Lung microvascular endothelial cell (primary cell): ENCODE results near the gene DPYD. TPM values are rescaled to one million over a fixed set of nuclear protein-coding genes. Genes with fewer than 3 reads are reported as not detected.

Experiments
- DNase-seq, 2 donors: peaks; one replicate each; pipeline versions ENCODE4 v3.0.0 to v3.0.0-alpha.2; 2010; ENCODE audit warnings: low read depth in 2 of 2
- total RNA-seq: library from RNA; depleted of rRNA; stranded (reverse); fragments of >200 nt; gene quantifications from 2 replicates; pipeline ENCODE4 v1.2.1, GENCODE V29; 2014

The DPYD gene
- 12.9 and 15.9 TPM in 2 replicates for total RNA-seq

GRCh38 chr1:97920832-97921571 is at the start of gene DPYD:
DPYD (minus strand) TSS chr1:97921034; CDS start chr1:97920922, 112 bp downstream.
- peak; percentile 83 to 89 for DNase-seq

DNA sequence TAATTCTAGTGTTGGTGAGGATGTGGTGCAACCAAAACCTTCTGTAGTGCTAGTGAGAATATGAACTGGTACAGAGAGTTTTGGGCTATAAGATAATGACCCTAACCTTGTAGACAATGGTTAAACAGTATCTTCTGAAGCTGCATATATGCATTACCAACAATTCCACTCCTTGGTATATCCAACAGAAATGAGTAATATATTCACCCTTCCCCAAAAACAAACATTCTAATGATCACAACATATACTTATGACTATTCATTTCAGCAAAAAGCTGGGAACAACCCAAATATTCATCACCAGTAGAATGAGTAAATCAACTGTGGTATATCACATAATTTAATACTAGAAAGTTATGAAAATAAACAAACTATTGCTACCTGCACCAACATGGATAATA is 39.6 kb upstream of the DPYD start:
- DNase-seq: no peak

GRCh38 chr1:97947695-97948094 is 26.9 kb upstream of the DPYD start:
- no peak for DNase-seq

DNA sequence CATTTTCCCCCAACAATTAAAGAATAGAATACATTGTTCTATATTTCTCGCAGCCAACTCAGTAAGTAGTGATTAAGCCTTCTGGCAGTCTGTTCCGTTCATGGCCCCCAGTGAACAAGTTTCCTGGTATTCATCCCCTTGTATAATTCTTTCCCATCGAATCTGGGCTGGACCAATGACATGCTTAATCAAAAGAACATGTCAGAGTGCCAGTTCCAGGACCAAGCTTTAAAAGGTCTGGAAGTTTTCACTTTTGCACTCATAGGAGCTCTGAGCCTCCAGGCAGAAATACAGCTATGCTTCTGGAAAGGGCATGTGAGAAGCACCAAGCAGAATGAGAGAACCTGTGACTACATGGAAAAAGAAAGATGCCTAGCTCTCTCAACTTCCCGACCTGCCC is 22.5 kb upstream of the DPYD start:
- peak; percentile 56 to 82 for DNase-seq

- DNase-seq: no peak
These were observed 21.6 kb upstream of the DPYD start for GRCh38 chr1:97942161-97943123.

- no peak for DNase-seq
These were observed 17.4 kb upstream of the DPYD start for GRCh38 chr1:97938285-97938642.

- no peak for DNase-seq
These were observed 16.1 kb upstream of the DPYD start for GRCh38 chr1:97936976-97937375.

DNA sequence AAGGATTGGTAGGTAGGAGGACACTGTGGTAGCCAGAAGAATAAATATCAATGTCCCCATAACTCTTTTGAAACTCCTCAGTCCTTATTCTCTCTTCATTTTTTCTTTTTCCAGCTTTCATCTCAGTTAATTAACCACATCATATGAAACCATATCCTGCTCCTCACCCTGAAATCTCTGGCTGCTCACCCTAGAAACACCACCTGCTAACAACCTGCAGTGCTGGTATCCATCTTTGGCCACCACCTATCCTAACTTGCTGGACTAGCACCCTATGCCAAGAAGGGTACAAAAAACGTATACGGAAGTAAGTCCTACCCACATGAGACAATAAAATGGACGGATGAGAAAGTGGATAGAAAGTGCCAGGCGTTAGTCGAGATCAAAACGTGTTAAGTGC is 13.7 kb upstream of the DPYD start:
- no peak for DNase-seq

DNA sequence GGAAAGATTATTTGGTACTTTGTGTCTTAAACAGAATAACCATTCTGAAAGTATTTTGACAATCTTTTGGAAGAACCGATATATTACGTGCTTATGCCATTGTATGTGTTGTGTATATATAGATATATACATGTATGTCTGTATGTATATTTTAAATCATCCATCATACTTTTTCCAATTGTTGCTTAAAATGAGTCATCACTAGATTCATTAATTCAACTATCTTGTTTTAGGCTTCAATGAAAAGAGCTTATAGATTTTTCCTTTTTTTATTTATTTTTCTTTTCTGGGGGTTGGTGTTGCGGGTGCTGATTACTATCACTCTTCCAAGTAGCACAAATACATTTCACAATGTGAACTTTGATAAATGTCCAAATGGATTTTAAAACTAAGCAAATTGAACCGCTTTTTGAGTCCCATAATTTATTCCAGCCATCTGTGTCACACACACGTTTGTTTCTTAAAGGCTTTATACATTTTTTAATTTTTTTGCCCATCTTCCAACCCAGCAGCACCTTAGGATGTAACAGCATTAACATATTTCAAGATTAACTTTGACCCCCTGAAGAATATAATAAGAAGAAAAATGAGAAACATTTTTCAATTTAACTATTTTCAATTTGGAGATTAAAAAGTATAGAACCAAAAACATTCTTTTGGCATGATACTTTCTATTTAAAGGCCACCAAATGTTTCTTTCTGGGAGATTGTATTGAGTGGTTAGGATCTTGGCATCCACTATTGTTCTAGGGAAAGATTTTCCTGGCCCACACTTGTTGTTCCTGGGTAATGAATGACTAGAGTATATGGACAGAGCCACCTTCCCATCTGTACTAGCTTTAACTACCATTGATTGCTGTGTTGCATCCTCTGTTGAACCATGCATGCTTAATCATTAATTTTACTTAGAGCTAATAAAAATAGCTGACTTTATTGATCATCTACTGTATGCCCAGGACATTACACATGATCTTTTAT is 9.3 kb upstream of the DPYD start:
- DNase-seq: no peak

GRCh38 chr1:97926017-97926708 is 5.3 kb upstream of the DPYD start:
- no peak for DNase-seq

- DNase-seq: no peak
These were observed 4.3 kb upstream of the DPYD start for GRCh38 chr1:97925151-97925550.

GRCh38 chr1:97923811-97924210 is 3.0 kb upstream of the DPYD start:
- no peak for DNase-seq

DNA sequence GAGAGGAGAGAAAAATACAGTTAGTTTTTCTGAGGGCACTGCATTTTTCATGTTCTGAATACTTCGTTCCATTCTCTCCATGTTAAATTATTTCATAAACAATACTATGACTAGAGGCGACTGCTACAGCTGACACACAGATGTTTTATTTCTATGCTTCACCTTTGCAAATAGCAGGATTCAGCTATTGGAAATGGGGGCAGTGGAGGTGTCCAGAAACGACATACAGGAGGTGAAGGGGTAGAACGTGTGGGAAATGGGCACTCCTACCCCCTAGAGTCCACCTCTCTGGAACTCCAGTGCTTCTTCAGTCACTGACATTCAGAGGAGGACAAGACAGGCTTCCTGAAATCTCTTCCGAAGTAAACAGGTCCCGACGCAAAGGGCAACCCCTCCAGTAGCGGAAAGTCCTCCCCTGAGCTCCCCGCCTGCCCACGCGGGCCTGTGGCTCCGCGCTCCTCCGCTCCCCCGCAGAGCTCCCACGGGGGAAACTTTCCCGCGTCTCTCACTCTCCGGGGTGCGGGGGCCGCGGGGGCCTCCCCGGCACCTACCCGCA is 480 bp downstream of the DPYD start:
- peak; percentile 37 to 45 for DNase-seq

DNA sequence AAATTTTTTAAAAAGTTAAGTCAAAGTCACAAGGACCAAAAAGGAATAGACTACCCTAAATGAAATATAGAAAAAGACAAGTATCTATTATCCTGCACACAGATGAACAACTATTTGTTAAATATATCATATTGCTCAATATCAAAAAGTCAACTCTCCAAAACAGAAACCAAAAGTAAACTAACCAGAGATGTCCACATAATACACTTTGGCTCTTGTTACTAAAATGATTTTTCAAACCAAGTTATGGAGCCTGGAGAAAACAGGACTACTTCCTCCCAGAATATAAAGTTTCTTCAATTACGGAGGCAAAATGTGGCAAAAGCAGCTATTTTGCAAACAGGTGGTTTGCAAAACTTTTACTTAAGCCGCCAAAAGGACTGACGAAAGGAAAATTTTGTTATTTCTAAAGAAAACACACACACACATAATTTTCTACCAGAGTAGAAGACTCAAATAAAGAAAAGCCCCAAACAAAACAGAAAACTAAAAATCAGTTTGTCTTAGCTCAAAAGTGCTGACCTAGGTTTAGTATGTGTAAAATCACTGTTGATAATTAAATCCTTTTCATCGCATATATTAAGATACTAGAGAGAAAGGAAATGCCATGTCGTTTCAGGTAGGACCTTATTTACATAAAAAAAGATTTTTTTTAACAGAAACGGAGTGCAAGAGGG is 1.1 kb downstream of the DPYD start:
- peak; percentile 48 to 53 for DNase-seq

GRCh38 chr1:97918961-97919360 is 1.9 kb downstream of the DPYD start:
- DNase-seq: no peak

- no peak for DNase-seq
These were observed 7.2 kb downstream of the DPYD start for GRCh38 chr1:97913506-97914139.

DNA sequence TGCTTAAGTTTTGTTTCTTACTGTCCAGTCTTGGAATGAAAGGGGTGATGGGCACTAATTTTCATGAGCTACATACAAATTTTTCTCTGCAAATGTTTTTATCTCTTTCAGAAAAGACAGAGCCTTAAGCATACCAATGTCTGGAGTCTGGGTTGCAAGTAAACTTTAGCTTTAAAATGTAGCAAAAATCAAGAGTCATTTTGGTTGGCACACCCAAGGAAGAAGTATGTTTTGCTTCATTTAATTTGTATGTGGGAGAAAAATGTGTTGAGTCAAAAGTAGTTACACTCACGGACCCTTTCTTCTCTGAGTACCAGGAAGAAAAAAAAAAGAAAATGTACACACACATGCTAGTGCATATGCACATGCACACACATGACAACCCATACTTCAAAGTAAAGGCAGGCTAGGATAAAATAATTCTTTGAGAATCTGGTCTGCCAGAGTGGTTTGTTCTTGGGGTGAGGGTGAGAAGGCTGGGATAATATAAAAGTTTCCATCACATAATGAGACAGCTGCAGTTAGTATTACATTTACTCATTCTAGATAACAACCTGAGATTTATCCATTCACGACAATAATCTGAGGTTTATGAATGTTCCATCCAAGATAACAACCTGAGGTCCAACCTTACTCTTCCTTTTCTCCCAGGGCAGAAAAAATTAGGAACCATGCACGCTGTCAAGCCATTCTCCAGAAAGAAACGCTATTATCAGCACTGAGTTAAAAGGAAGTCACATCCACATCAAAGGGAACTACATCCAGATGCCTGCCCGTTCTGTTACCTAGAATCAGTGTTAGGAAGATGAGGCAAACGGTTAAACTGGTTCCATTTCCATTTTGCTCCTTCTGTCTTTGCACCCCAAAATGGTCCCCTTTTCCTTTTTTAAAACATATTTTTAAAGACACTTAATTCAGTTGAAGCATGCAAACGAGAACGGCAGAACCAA is 9.3 kb downstream of the DPYD start:
- DNase-seq: no peak

DNA sequence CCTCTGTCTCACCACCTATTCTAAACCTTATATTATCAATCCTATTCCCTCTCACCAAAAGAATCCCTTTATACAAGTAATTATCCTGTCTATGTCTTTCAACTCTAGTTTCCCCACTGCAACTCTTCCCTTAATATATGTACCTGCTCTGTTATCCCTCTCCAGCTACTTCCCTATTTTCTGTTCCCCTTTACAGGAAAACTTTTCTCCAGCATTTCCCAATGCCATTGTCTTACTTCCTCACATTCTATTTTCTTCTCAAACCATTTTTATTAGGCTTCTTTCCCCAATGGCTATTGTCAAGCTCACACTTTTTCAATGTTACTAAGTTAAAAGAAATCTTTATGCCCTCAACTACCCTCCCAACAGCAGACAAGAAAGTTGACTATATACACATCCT is 11.6 kb downstream of the DPYD start:
- no peak for DNase-seq
